ENCODE measurements around the gene PLD6.

DNA sequence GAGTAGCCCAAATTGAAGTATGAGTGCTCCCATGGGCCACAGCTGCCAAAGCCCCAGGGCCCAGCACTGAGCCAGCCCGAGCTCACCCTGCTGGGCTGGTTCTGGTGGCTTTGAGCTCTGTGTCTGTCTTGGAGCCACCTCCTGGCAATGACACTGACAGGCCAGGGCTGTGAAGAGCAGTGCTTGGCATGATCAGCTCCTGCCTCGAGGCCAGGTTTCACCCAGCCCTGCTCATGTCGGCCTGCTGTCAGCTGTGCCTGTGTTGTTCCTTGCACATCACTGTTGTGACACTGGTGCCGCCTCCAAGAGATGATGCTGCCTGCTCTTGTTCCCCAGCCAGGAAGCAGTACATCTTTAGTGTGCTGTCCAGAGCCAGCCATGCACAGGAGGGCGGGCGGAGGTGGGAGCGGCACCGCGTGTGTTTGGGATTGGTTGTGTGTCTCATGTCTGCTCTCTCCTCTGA is 26.0 kb downstream of the PLD6 start:
- TF ChIP-seq, protein P1, sequence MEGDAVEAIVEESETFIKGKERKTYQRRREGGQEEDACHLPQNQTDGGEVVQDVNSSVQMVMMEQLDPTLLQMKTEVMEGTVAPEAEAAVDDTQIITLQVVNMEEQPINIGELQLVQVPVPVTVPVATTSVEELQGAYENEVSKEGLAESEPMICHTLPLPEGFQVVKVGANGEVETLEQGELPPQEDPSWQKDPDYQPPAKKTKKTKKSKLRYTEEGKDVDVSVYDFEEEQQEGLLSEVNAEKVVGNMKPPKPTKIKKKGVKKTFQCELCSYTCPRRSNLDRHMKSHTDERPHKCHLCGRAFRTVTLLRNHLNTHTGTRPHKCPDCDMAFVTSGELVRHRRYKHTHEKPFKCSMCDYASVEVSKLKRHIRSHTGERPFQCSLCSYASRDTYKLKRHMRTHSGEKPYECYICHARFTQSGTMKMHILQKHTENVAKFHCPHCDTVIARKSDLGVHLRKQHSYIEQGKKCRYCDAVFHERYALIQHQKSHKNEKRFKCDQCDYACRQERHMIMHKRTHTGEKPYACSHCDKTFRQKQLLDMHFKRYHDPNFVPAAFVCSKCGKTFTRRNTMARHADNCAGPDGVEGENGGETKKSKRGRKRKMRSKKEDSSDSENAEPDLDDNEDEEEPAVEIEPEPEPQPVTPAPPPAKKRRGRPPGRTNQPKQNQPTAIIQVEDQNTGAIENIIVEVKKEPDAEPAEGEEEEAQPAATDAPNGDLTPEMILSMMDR (IDR thresholded peaks at IDR 0.05; ENCODE audit: low read depth, low read length), result no peak
- TF ChIP-seq MYC (IDR thresholded peaks at IDR 0.05; ENCODE audit: low read depth, low read length), result no peak
